GM12873 (cell line): ENCODE measurements around the gene SMARCAL1.

Experiments
- CTCF ChIP-seq: IDR thresholded peaks from 2 replicates; pipeline ENCODE4 v1.5.1; 2012; ENCODE audit warnings: low read depth, mild to moderate bottlenecking, moderate library complexity, low read length, control low read depth; ENCODE audit not compliant: insufficient read depth; ENCODE audit errors: missing control alignments

The SMARCAL1 gene

GRCh38 chr2:216430811-216431530, 18.7 kb downstream of the SMARCAL1 start:
- TF ChIP-seq CTCF = no peak

GRCh38 chr2:216431531-216431856, 19.2 kb downstream of the SMARCAL1 start:
- TF ChIP-seq CTCF = no peak

- no peak for TF ChIP-seq CTCF
Observed at GRCh38 chr2:216436383-216436782, 24.1 kb downstream of the SMARCAL1 start.

- no peak for TF ChIP-seq CTCF
Observed at GRCh38 chr2:216441308-216442010, 29.2 kb downstream of the SMARCAL1 start.

GRCh38 chr2:216445501-216445900, 33.2 kb downstream of the SMARCAL1 start:
- no peak for TF ChIP-seq CTCF

GRCh38 chr2:216446343-216446742, 34.1 kb downstream of the SMARCAL1 start:
- TF ChIP-seq CTCF = no peak

GRCh38 chr2:216447293-216447692, 35.0 kb downstream of the SMARCAL1 start:
- TF ChIP-seq CTCF = no peak
